CD4-positive, alpha-beta T cell treated with Interleukin-6 at 100 ng/mL for 8 hours (primary cell): ENCODE measurements around the gene DCAF8L1.
"Not testable (repeated sequence)": the region's sequence is repeated elsewhere in the genome, so short reads cannot be mapped to it uniquely, and the experiment has no call there.

Source experiments
- DNase-seq: peaks from one replicate; pipeline ENCODE4 v3.0.0-alpha.2; 2020; ENCODE audit warnings: mixed read lengths, low spot score

The DCAF8L1 gene

GRCh38 chrX:27981349-27981748 is at the start of gene DCAF8L1:
TSS of gene DCAF8L1 (minus strand) at chrX:27981449. CDS start at chrX:27981334, 115 bp downstream.
- DNase-seq: no peak

GRCh38 chrX:28022371-28022770 is 41.1 kb upstream of the DCAF8L1 start:
- DNase-seq: no peak

GRCh38 chrX:28016823-28017222 is 35.6 kb upstream of the DCAF8L1 start:
- no peak for DNase-seq

- DNase-seq: no peak
Observed at GRCh38 chrX:28015993-28016392, 34.7 kb upstream of the DCAF8L1 start.

- no peak for DNase-seq
Observed at GRCh38 chrX:28010875-28011274, 29.6 kb upstream of the DCAF8L1 start.

GRCh38 chrX:27998666-27999065 is 17.4 kb upstream of the DCAF8L1 start:
- no peak for DNase-seq

GRCh38 chrX:27997622-27998021 is 16.4 kb upstream of the DCAF8L1 start:
- no peak for DNase-seq

- DNase-seq: no peak
Observed at GRCh38 chrX:27996132-27996531, 14.9 kb upstream of the DCAF8L1 start.

GRCh38 chrX:27995611-27996010 is 14.4 kb upstream of the DCAF8L1 start:
- no peak for DNase-seq

- DNase-seq: no peak
Observed at GRCh38 chrX:27987862-27988646, 6.8 kb upstream of the DCAF8L1 start.

GRCh38 chrX:27976934-27977333 is 4.3 kb downstream of the DCAF8L1 start:
- not testable (repeated sequence) for DNase-seq

- DNase-seq: no peak
Observed at GRCh38 chrX:27976284-27976683, 5.0 kb downstream of the DCAF8L1 start.

- no peak for DNase-seq
Observed at GRCh38 chrX:27968878-27969277, 12.4 kb downstream of the DCAF8L1 start.

GRCh38 chrX:27968352-27968751 is 12.9 kb downstream of the DCAF8L1 start:
- DNase-seq: no peak

GRCh38 chrX:27966955-27967354 is 14.3 kb downstream of the DCAF8L1 start:
- DNase-seq: no peak

GRCh38 chrX:27966492-27966891 is 14.8 kb downstream of the DCAF8L1 start:
- no peak for DNase-seq

- not testable (repeated sequence) for DNase-seq
Observed at GRCh38 chrX:27965348-27965747, 15.9 kb downstream of the DCAF8L1 start.

GRCh38 chrX:27964432-27964831 is 16.8 kb downstream of the DCAF8L1 start:
- DNase-seq: no peak

GRCh38 chrX:27960410-27960809 is 20.8 kb downstream of the DCAF8L1 start:
- DNase-seq: not testable (repeated sequence)

- DNase-seq: no peak
Observed at GRCh38 chrX:27953171-27953570, 28.1 kb downstream of the DCAF8L1 start.

- DNase-seq: no peak
Observed at GRCh38 chrX:27933361-27933760, 47.9 kb downstream of the DCAF8L1 start.
